Measurements from ENCODE around the gene ST6GALNAC4. TPM values are rescaled to one million over a fixed set of nuclear protein-coding genes. Genes with fewer than 3 reads are reported as not detected.

Gene ST6GALNAC4
- total and polyA plus RNA-seq, 10 of the 15 experiments (the other 5 are each of a cell fraction or from before 2014, with no cell fraction given): 4.2 to 63.2 (median 35.2) TPM

GRCh38 chr9:127954831-127955293 lies 38.0 kb upstream of the ST6GALNAC4 start:
- Histone ChIP-seq H3K4me2 (ENCODE audit: control insufficient read depth, insufficient read depth) (no peak overlapping the region), H3K9me3 (replicated peaks; ENCODE audit: control insufficient read depth, insufficient read depth, low read length) (no peaks in the 10 kb centered on the region), H4K20me1 (ENCODE audit: control insufficient read depth, insufficient read depth) (0 out of 2 replicates have a peak, but pooled peaks cover 3% of the 10 kb centered on the region), H3K27ac (ENCODE audit: control insufficient read depth, insufficient read depth) (no peak overlapping the region), H3K4me1 (ENCODE audit: control insufficient read depth, insufficient read depth, low read length) (peaks cover 14% of the 10 kb centered on the region), H3K4me3 (no peak overlapping the region), H3K79me2 (ENCODE audit: control insufficient read depth, insufficient read depth, low read length) (peaks cover 3% of the 10 kb centered on the region), H3K27me3 (replicated peaks in 1 of 2; ENCODE audit: control insufficient read depth in 2 of 2, insufficient read depth in 2 of 2, low read length in 1 of 2) (no peaks in the 10 kb centered on the region), H3K9ac (ENCODE audit: control insufficient read depth, insufficient read depth, low read length) (no peak overlapping the region), H3K36me3 (ENCODE audit: control insufficient read depth in 2 of 2, insufficient read depth in 2 of 2, low read length in 1 of 2) (no peaks in the 10 kb centered on the region), H2AFZ (ENCODE audit: control insufficient read depth, low read depth, low read length) (no peak overlapping the region)
- no peak for ATAC-seq
- no peak for DNase-seq (ENCODE audit: low read depth, low spot score)
- WGBS (ENCODE audit: insufficient coverage, insufficient replicate concordance, low lambda C conversion rate, missing lambda C conversion rate): 89% methylated on average over 13 of the region's 13 CpGs
- no peak for FAIRE-seq
- in situ Hi-C loops (cut with MboI): no loop called here
- intact Hi-C loops (cut with micrococcal nuclease; ENCODE audit: unreplicated experiment): loop anchor here (1.0 kb wide), 1 partner anchor 80 kb away; no protein-coding TSS in a partner anchor
- POLR2A ChIA-PET: interaction anchor here (0.5 to 2.7 kb wide), 6 partner anchors 71 to 523 kb away, joined by 3 to 10 read pairs (median 3); no protein-coding TSS in a partner anchor
- CTCF ChIA-PET: interaction anchor here (0.6 to 13.8 kb wide), 18 partner anchors 13 to 174 kb away, joined by 3 to 332 read pairs (median 6); partner anchors contain the start of gene EEIG1
- BruUV-seq (replicated peaks): no TSS peak
- RAD21 ChIA-PET (ENCODE audit: unreplicated experiment): interaction anchor here (0.9 to 4.4 kb wide), 18 partner anchors 13 to 171 kb away, joined by 3 to 80 read pairs (median 5); partner anchors contain the start of genes EEIG1, NAIF1 and SLC25A25
- SMC1A ChIA-PET (ENCODE audit: uncharacterized antibody, unreplicated experiment): interaction anchor here (0.7 to 6.7 kb wide), 16 partner anchors 15 to 170 kb away, joined by 3 to 96 read pairs (median 4); partner anchors contain the start of gene EEIG1
- no peak for TF ChIP-seq MXI1 (IDR thresholded peaks at IDR 0.05; ENCODE audit: low read depth, low read length)
- TF ChIP-seq NFYB (IDR thresholded peaks at IDR 0.05; ENCODE audit: insufficient read depth, low read depth, low read length): no peak
- TF ChIP-seq MYC (IDR thresholded peaks at IDR 0.05; ENCODE audit: insufficient read depth, insufficient read length, insufficient replicate concordance, low read length, severe bottlenecking): no peak
- TF ChIP-seq NFIC (IDR thresholded peaks at IDR 0.05; ENCODE audit: low read depth, low read length): no peak
- TF ChIP-seq, protein P1, sequence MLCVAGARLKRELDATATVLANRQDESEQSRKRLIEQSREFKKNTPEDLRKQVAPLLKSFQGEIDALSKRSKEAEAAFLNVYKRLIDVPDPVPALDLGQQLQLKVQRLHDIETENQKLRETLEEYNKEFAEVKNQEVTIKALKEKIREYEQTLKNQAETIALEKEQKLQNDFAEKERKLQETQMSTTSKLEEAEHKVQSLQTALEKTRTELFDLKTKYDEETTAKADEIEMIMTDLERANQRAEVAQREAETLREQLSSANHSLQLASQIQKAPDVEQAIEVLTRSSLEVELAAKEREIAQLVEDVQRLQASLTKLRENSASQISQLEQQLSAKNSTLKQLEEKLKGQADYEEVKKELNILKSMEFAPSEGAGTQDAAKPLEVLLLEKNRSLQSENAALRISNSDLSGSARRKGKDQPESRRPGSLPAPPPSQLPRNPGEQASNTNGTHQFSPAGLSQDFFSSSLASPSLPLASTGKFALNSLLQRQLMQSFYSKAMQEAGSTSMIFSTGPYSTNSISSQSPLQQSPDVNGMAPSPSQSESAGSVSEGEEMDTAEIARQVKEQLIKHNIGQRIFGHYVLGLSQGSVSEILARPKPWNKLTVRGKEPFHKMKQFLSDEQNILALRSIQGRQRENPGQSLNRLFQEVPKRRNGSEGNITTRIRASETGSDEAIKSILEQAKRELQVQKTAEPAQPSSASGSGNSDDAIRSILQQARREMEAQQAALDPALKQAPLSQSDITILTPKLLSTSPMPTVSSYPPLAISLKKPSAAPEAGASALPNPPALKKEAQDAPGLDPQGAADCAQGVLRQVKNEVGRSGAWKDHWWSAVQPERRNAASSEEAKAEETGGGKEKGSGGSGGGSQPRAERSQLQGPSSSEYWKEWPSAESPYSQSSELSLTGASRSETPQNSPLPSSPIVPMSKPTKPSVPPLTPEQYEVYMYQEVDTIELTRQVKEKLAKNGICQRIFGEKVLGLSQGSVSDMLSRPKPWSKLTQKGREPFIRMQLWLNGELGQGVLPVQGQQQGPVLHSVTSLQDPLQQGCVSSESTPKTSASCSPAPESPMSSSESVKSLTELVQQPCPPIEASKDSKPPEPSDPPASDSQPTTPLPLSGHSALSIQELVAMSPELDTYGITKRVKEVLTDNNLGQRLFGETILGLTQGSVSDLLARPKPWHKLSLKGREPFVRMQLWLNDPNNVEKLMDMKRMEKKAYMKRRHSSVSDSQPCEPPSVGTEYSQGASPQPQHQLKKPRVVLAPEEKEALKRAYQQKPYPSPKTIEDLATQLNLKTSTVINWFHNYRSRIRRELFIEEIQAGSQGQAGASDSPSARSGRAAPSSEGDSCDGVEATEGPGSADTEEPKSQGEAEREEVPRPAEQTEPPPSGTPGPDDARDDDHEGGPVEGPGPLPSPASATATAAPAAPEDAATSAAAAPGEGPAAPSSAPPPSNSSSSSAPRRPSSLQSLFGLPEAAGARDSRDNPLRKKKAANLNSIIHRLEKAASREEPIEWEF (IDR thresholded peaks at IDR 0.05; ENCODE audit: insufficient replicate concordance, low read depth, low read length): no peak
- no peak for TF ChIP-seq TARDBP (IDR thresholded peaks at IDR 0.05; ENCODE audit: borderline replicate concordance)
- TF ChIP-seq SMAD1 (IDR thresholded peaks at IDR 0.05; ENCODE audit: low read depth, partially characterized antibody): no peak
- no peak for TF ChIP-seq PKNOX1 (IDR thresholded peaks at IDR 0.05)
- no peak for TF ChIP-seq FOS (IDR thresholded peaks at IDR 0.05; ENCODE audit: borderline replicate concordance, extremely low read depth, insufficient read length)
- TF ChIP-seq ZZZ3 (IDR thresholded peaks at IDR 0.05; ENCODE audit: control insufficient read depth, insufficient read length, low read depth): no peak
- TF ChIP-seq RFX5 (IDR thresholded peaks at IDR 0.05; ENCODE audit: low read depth, low read length): no peak
- no peak for TF ChIP-seq RBBP5 (conservative IDR thresholded peaks at IDR 0.05)
- TF ChIP-seq MAX (IDR thresholded peaks at IDR 0.05; ENCODE audit: low read depth, low read length): no peak
- no peak for TF ChIP-seq IKZF1 (conservative IDR thresholded peaks at IDR 0.05)
- no peak for TF ChIP-seq CBX5 (IDR thresholded peaks at IDR 0.05; ENCODE audit: low read depth)
- TF ChIP-seq CREB1 (IDR thresholded peaks at IDR 0.05; ENCODE audit: low read depth): no peak
- TF ChIP-seq MTA2 (IDR thresholded peaks at IDR 0.05; ENCODE audit: low read depth): no peak
